ENCODE data around the gene EEPD1.

Gene EEPD1

DNA sequence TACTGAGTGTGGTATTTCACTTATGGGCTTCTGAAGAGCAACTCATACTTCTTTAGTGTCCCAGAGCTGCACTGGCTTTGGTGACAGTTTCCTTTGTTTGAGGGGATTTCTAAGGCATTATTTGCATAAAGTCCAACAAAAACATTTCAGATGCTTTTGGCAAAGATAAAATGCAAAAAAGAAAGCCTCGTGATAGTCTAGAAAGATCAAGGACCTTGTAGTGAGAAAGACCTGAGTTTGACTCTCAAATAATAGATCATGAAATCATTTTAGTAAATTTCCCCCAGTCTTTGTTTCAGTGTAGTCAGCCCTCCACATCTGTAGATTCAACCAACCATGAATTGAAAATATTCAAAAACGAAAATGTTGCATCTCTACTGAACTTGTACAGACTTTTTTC is 107.4 kb downstream of the EEPD1 start:
- H3K4me1 ChIP-seq (ENCODE audit: low read length): peaks cover 46% of the 10 kb centered on the region

DNA sequence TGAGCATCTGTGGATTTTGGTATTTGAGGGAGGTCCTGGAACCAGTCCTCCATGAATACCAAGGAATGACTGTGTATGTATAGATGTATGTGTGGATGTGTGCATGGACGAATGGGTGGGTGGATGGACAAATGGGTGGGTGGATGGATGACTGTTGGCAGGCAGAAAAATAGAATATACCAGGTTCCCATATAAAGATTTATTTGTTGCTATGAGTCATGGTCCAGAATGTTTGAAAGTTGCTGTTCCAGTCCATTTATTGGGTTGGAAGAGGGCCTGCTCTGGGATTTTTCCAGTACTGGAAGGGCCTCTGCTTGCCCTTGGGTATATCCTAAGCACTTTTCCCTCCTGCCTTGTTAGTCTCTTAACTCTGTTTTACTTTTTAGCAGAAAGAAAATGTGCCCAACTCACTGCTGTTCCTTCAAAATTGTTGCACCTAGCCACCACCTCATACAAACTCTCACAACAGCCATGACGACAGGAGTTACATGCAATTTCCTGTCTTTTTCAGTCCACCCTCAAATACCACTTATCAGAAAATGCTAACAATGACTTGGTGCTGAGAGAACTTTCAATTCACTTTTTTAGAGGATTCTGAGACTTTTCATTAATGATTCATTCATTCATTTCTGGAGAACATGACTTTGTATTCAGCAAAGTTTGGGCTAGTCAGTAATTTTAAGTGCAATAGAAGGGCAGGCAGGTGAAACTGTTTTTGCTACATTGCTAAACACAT is 108.1 kb downstream of the EEPD1 start:
- peaks cover 17% of the 10 kb centered on the region; the same call in 1 of the 2 replicates for H3K27me3 ChIP-seq (ENCODE audit: low read depth, low read length)
- H3K9ac ChIP-seq (ENCODE audit: low read length): no peak overlapping the region
- no peaks in the 10 kb centered on the region for H3K9me3 ChIP-seq (ENCODE audit: insufficient read depth, low read length)
- H2AFZ ChIP-seq (ENCODE audit: low read depth, low read length): no peak overlapping the region
- H3K36me3 ChIP-seq (replicated peaks; ENCODE audit: low read depth, low read length): no peaks in the 10 kb centered on the region
- H3K4me2 ChIP-seq (ENCODE audit: low read length): peak overlapping the region; percentile 26
- TF ChIP-seq, protein P1, sequence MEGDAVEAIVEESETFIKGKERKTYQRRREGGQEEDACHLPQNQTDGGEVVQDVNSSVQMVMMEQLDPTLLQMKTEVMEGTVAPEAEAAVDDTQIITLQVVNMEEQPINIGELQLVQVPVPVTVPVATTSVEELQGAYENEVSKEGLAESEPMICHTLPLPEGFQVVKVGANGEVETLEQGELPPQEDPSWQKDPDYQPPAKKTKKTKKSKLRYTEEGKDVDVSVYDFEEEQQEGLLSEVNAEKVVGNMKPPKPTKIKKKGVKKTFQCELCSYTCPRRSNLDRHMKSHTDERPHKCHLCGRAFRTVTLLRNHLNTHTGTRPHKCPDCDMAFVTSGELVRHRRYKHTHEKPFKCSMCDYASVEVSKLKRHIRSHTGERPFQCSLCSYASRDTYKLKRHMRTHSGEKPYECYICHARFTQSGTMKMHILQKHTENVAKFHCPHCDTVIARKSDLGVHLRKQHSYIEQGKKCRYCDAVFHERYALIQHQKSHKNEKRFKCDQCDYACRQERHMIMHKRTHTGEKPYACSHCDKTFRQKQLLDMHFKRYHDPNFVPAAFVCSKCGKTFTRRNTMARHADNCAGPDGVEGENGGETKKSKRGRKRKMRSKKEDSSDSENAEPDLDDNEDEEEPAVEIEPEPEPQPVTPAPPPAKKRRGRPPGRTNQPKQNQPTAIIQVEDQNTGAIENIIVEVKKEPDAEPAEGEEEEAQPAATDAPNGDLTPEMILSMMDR (IDR thresholded peaks at IDR 0.05; ENCODE audit: low read depth, low read length): no peak
- TF ChIP-seq EZH2phosphoT487 (IDR thresholded peaks at IDR 0.05; ENCODE audit: low read depth): no peak
- no peak overlapping the region for H3K27ac ChIP-seq (ENCODE audit: low read length)
- H3K4me1 ChIP-seq (ENCODE audit: low read length): peaks cover 46% of the 10 kb centered on the region
- no peak overlapping the region for H3K4me3 ChIP-seq (ENCODE audit: low read length)
- no peaks in the 10 kb centered on the region for H3K79me2 ChIP-seq (ENCODE audit: low read length)
- no peaks in the 10 kb centered on the region for H4K20me1 ChIP-seq (ENCODE audit: insufficient read depth, low read length)

More for the DNA sequence above, 107.4 kb downstream of the EEPD1 start:
- Histone ChIP-seq H3K27ac (ENCODE audit: low read length) (no peak overlapping the region), H3K79me2 (ENCODE audit: low read length) (no peaks in the 10 kb centered on the region), H3K27me3 (ENCODE audit: low read depth, low read length) (peaks cover 15% of the 10 kb centered on the region; the same call in 1 of the 2 replicates), H4K20me1 (ENCODE audit: insufficient read depth, low read length) (no peaks in the 10 kb centered on the region), H3K9me3 (ENCODE audit: insufficient read depth, low read length) (no peaks in the 10 kb centered on the region), H3K9ac (ENCODE audit: low read length) (no peak overlapping the region), H3K36me3 (replicated peaks; ENCODE audit: low read depth, low read length) (no peaks in the 10 kb centered on the region), H3K4me3 (ENCODE audit: low read length) (no peak overlapping the region), H2AFZ (ENCODE audit: low read depth, low read length) (no peak overlapping the region), H3K4me2 (ENCODE audit: low read length) (peak overlapping the region; percentile 26; the same call in 1 of the 2 replicates)
- TF ChIP-seq, protein P1 (IDR thresholded peaks at IDR 0.05; ENCODE audit: low read depth, low read length): no peak
- TF ChIP-seq EZH2phosphoT487 (IDR thresholded peaks at IDR 0.05; ENCODE audit: low read depth): no peak

DNA sequence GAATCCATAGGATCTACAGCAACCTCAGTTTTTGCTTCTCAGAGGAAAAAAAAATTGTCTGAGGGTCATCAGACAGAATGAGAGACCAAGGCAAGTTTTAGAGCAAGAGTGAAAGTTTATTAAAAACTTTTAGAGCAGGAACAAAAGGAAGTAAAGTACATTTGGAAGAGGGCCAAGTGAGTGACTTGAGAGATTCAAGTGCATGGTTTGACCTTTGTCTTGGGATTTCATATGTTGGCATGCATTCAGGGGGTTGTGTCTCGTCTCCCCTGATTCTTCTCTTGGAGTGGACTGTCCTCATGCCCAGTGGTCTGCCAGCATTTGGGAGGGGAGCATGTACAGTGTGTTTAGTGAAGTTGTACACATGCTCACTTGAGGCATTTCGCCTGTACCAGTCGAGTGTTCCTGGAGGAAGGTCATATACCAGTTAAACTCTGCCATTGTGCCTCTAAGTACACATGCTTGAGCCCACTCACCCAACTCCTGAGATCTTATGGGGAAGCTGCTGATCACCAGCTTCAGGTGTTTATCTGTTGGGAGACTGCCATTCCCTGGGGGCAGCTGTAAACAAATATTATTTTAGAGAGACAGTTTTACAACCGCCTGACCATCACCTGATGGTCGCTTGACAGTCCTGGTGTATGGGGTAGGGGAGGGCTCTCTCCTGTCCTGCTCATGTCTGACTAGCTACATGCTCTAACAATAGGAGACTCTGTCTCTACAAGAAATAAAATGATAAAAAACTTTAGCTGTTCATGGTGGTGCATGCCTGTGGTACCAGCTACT is 109.4 kb downstream of the EEPD1 start:
- no peak overlapping the region for H3K4me3 ChIP-seq (ENCODE audit: low read length)
- no peak overlapping the region for H2AFZ ChIP-seq (ENCODE audit: low read depth, low read length)
- H3K4me1 ChIP-seq (ENCODE audit: low read length): peaks cover 46% of the 10 kb centered on the region
- no peaks in the 10 kb centered on the region for H3K79me2 ChIP-seq (ENCODE audit: low read length)
- no peaks in the 10 kb centered on the region for H3K36me3 ChIP-seq (replicated peaks; ENCODE audit: low read depth, low read length)
- TF ChIP-seq, protein P1 (IDR thresholded peaks at IDR 0.05; ENCODE audit: low read depth, low read length): no peak
- TF ChIP-seq EZH2phosphoT487 (IDR thresholded peaks at IDR 0.05; ENCODE audit: low read depth): no peak
- no peak overlapping the region for H3K4me2 ChIP-seq (ENCODE audit: low read length)
- H3K27ac ChIP-seq (ENCODE audit: low read length): no peak overlapping the region
- H3K9ac ChIP-seq (ENCODE audit: low read length): no peak overlapping the region
- H3K9me3 ChIP-seq (ENCODE audit: insufficient read depth, low read length): no peaks in the 10 kb centered on the region
- H4K20me1 ChIP-seq (ENCODE audit: insufficient read depth, low read length): no peaks in the 10 kb centered on the region
- H3K27me3 ChIP-seq (ENCODE audit: low read depth, low read length): peaks cover 17% of the 10 kb centered on the region; the same call in 1 of the 2 replicates

DNA sequence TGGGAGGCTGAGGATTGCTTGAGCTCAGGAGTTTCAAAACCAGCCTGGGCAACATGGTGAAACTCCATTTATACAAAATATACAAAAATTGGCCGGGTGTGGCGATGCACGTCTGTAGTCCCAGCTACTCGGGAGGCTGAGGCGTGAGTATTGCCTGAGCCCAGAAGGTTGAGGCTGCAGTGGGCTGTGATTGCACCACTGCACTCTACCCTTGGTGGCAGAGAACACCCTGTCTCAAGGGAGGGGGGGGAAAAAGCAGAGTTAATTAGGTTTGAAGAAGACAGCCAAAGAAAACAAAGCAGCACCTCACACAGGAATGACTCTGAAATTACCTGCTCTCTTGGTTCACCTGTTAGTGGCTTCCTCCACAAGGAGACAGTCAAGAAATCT is 110.0 kb downstream of the EEPD1 start:
- H3K4me2 ChIP-seq (ENCODE audit: low read length): no peak overlapping the region
- peaks cover 46% of the 10 kb centered on the region for H3K4me1 ChIP-seq (ENCODE audit: low read length)
- peaks cover 17% of the 10 kb centered on the region; the same call in 1 of the 2 replicates for H3K27me3 ChIP-seq (ENCODE audit: low read depth, low read length)
- H3K27ac ChIP-seq (ENCODE audit: low read length): no peak overlapping the region
- no peak overlapping the region for H2AFZ ChIP-seq (ENCODE audit: low read depth, low read length)
- no peaks in the 10 kb centered on the region for H3K79me2 ChIP-seq (ENCODE audit: low read length)
- H3K9me3 ChIP-seq (ENCODE audit: insufficient read depth, low read length): no peaks in the 10 kb centered on the region
- no peak overlapping the region for H3K4me3 ChIP-seq (ENCODE audit: low read length)
- no peaks in the 10 kb centered on the region for H4K20me1 ChIP-seq (ENCODE audit: insufficient read depth, low read length)
- H3K36me3 ChIP-seq (replicated peaks; ENCODE audit: low read depth, low read length): no peaks in the 10 kb centered on the region
- no peak overlapping the region for H3K9ac ChIP-seq (ENCODE audit: low read length)
- TF ChIP-seq EZH2phosphoT487 (IDR thresholded peaks at IDR 0.05; ENCODE audit: low read depth): no peak
- TF ChIP-seq, protein P1 (IDR thresholded peaks at IDR 0.05; ENCODE audit: low read depth, low read length): no peak

Measured in OCI-LY3 (cell line).